Calu3 (cell line): ENCODE measurements around the gene JSRP1. TPM values are rescaled to one million over a fixed set of nuclear protein-coding genes. Genes with fewer than 3 reads are reported as not detected.

ENCODE experiments used
- BruUV-seq: library from RNA; stranded (reverse); fragments of 400-500 nt; replicated peaks from 2 replicates; lab custom pipeline; 2021; lab: Mats Ljungman, UMichigan
- CTCF ChIA-PET: fragments of 300-600 bp; sonication (Branson Sonifier 250); formaldehyde crosslinking; loops from one replicate; lab custom pipeline; 2022; ENCODE audit warnings: antibody characterized with exemption; lab: Charles Lee
- DNase-seq: peaks from one replicate; pipeline ENCODE4 v3.0.0; 2022
- H3K27ac Mint-ChIP-seq: one replicate; pipeline ENCODE4 v1.8.0; 2022; ENCODE audit warnings: mixed read lengths; ENCODE audit not compliant: unreplicated experiment
- H3K27me3 Mint-ChIP-seq: one replicate; pipeline ENCODE4 v1.8.0; 2022; ENCODE audit warnings: mixed read lengths; ENCODE audit not compliant: unreplicated experiment
- H3K36me3 Mint-ChIP-seq: one replicate; pipeline ENCODE4 v1.8.0; 2022; ENCODE audit warnings: mild to moderate bottlenecking, moderate library complexity, mixed read lengths; ENCODE audit not compliant: insufficient read depth, unreplicated experiment
- H3K4me1 Mint-ChIP-seq: one replicate; pipeline ENCODE4 v1.8.0; 2022; ENCODE audit warnings: mild to moderate bottlenecking, low read depth, mixed read lengths; ENCODE audit not compliant: unreplicated experiment
- H3K4me3 Mint-ChIP-seq: one replicate; pipeline ENCODE4 v1.8.0; 2022; ENCODE audit warnings: mild to moderate bottlenecking, low read depth, moderate library complexity, mixed read lengths; ENCODE audit not compliant: unreplicated experiment
- H3K9me3 Mint-ChIP-seq: one replicate; pipeline ENCODE4 v1.8.0; 2022; ENCODE audit warnings: low read depth, mixed read lengths; ENCODE audit not compliant: unreplicated experiment
- CTCF ChIP-seq: fragments of 200-600 bp; IDR thresholded peaks from one replicate; pipeline ENCODE4 v1.8.0; 2022; ENCODE audit warnings: antibody characterized with exemption; ENCODE audit not compliant: unreplicated experiment
- intact Hi-C: fragments of 100-400 bp; cut with micrococcal nuclease; formaldehyde crosslinking; loops from one replicate; pipeline ENCODE4 v1.10.0; 2022; ENCODE audit not compliant: unreplicated experiment
- total RNA-seq: library from RNA; stranded (reverse); gene quantifications from 2 replicates; pipeline ENCODE4 v1.2.3, GENCODE V29; 2022

The JSRP1 gene
- total RNA-seq, 1 experiment from 2014 or later: 0.73 TPM

- no peak for TF ChIP-seq CTCF
- intact Hi-C loops: loop anchor here (5.0 kb wide), 2 partner anchors 32 to 112 kb away; partner anchors contain the start of genes PLEKHJ1 and SF3A2
- H3K4me3 Mint-ChIP-seq: peak overlapping the region; percentile 95
- H3K27ac Mint-ChIP-seq: peak overlapping the region; percentile 79
- peak; percentile 96 for DNase-seq
- H3K36me3 Mint-ChIP-seq: peaks cover 73% of the 10 kb centered on the region
- CTCF ChIA-PET: no interaction called here
- H3K27me3 Mint-ChIP-seq: no peaks in the 10 kb centered on the region
- H3K9me3 Mint-ChIP-seq: no peaks in the 10 kb centered on the region
- H3K4me1 Mint-ChIP-seq: peaks cover 25% of the 10 kb centered on the region
- BruUV-seq: TSS peak; percentile 41
Measured at GRCh38 chr19:2269244-2270156, 13.3 kb upstream of the JSRP1 start.

- H3K27ac Mint-ChIP-seq: peak overlapping the region; percentile 79
- intact Hi-C loops: no loop called here
- H3K27me3 Mint-ChIP-seq: no peaks in the 10 kb centered on the region
- DNase-seq: no peak
- H3K4me1 Mint-ChIP-seq: peaks cover 19% of the 10 kb centered on the region
- peak overlapping the region; percentile 95 for H3K4me3 Mint-ChIP-seq
- BruUV-seq: no TSS peak
- CTCF ChIA-PET: no interaction called here
- peaks cover 66% of the 10 kb centered on the region for H3K36me3 Mint-ChIP-seq
- no peak for TF ChIP-seq CTCF
- H3K9me3 Mint-ChIP-seq: no peaks in the 10 kb centered on the region
Measured at GRCh38 chr19:2268861-2269243, 12.6 kb upstream of the JSRP1 start.

- intact Hi-C loops: no loop called here
- TF ChIP-seq CTCF: no peak
- Mint-ChIP-seq H3K4me3 (peak overlapping the region; percentile 95), H3K9me3 (no peaks in the 10 kb centered on the region), H3K36me3 (peaks cover 62% of the 10 kb centered on the region), H3K27me3 (no peaks in the 10 kb centered on the region), H3K4me1 (peaks cover 15% of the 10 kb centered on the region), H3K27ac (no peak overlapping the region)
- BruUV-seq: no TSS peak
- CTCF ChIA-PET: no interaction called here
- no peak for DNase-seq
Measured at GRCh38 chr19:2268480-2268830, 12.2 kb upstream of the JSRP1 start.

- peaks cover 8% of the 10 kb centered on the region for H3K4me1 Mint-ChIP-seq
- no peak for TF ChIP-seq CTCF
- peak; percentile 63 for DNase-seq
- no peaks in the 10 kb centered on the region for H3K27me3 Mint-ChIP-seq
- no peaks in the 10 kb centered on the region for H3K9me3 Mint-ChIP-seq
- H3K4me3 Mint-ChIP-seq: no peak overlapping the region
- intact Hi-C loops: no loop called here
- BruUV-seq: no TSS peak
- peak overlapping the region; percentile 58 for H3K27ac Mint-ChIP-seq
- peaks cover 41% of the 10 kb centered on the region for H3K36me3 Mint-ChIP-seq
- CTCF ChIA-PET: interaction anchor here (0.6 kb wide), 1 partner anchor 171 kb away, joined by 4 read pairs; no protein-coding TSS in a partner anchor
Measured at GRCh38 chr19:2266183-2266993, 10.2 kb upstream of the JSRP1 start.
